Suprapubic skin (tissue), 4 donors: ENCODE measurements around the gene DPEP3. TPM values are rescaled to one million over a fixed set of nuclear protein-coding genes. Genes with fewer than 3 reads are reported as not detected.
A peak's percentile ranks its signal among the peaks of the same experiment; 100 is the strongest.

ENCODE experiments used
- DNase-seq, 2 donors: peaks; one replicate each; pipeline ENCODE4 v3.0.0-alpha.2; 2019; ENCODE audit warnings: low spot score in 2 of 2
- H3K27ac ChIP-seq: fragments of 200-600 bp; sonication (generic); one replicate; pipeline ENCODE4 v1.5.1; 2019
- H3K27me3 ChIP-seq: fragments of 200-600 bp; sonication (generic); one replicate; pipeline ENCODE4 v1.5.1; 2019
- H3K36me3 ChIP-seq: fragments of 200-600 bp; sonication (generic); one replicate; pipeline ENCODE4 v1.5.1; 2019
- H3K4me1 ChIP-seq: fragments of 200-600 bp; sonication (generic); one replicate; pipeline ENCODE4 v1.5.1; 2019
- H3K4me3 ChIP-seq: fragments of 200-600 bp; sonication (generic); one replicate; pipeline ENCODE4 v1.5.1; 2019; ENCODE audit warnings: mild to moderate bottlenecking
- H3K9me3 ChIP-seq: fragments of 200-600 bp; sonication (generic); one replicate; pipeline ENCODE4 v1.5.1; 2019
- EP300 ChIP-seq: sonication (generic); formaldehyde crosslinking; IDR thresholded peaks from one replicate; pipeline ENCODE4 v1.6.1; 2017; ENCODE audit warnings: antibody characterized with exemption
- POLR2A ChIP-seq, 2 donors: fragments of 450-650 bp; IDR thresholded peaks; one replicate each; pipeline ENCODE4 v1.6.1; 2017; ENCODE audit warnings: antibody characterized with exemption in 2 of 2, mild to moderate bottlenecking in 2 of 2, moderate library complexity in 2 of 2
- POLR2AphosphoS5 ChIP-seq, 3 donors: sonication (generic); formaldehyde crosslinking; IDR thresholded peaks; one replicate each; pipeline ENCODE4 v1.6.1; 2017; ENCODE audit warnings: antibody characterized with exemption in 3 of 3
- WGBS: methylation state at CpG from one replicate; pipeline ENCODE4 v1.1.5; 2018; 5-methylcytosine and 5-hydroxymethylcytosine counted together
- total RNA-seq, 4 donors: library from RNA; depleted of rRNA; stranded (reverse); fragments of >200 nt; gene quantifications; one replicate each; pipeline ENCODE4 v1.1.0, GENCODE V29; 2016
- TF ChIP-seq, protein P1 (sequence below), 2 donors: fragments of 200-600 bp in 1 of 2; fragments of 450-650 bp in 1 of 2; sonication (generic) in 1 of 2; IDR thresholded peaks; one replicate each; pipeline ENCODE4 v1.5.1; 2016 to 2019; ENCODE audit warnings: antibody characterized with exemption in 2 of 2, mild to moderate bottlenecking in 1 of 2, moderate library complexity in 1 of 2

DPEP3 gene
- total RNA-seq, 4 donors from 2014 or later = not detected

DNA sequence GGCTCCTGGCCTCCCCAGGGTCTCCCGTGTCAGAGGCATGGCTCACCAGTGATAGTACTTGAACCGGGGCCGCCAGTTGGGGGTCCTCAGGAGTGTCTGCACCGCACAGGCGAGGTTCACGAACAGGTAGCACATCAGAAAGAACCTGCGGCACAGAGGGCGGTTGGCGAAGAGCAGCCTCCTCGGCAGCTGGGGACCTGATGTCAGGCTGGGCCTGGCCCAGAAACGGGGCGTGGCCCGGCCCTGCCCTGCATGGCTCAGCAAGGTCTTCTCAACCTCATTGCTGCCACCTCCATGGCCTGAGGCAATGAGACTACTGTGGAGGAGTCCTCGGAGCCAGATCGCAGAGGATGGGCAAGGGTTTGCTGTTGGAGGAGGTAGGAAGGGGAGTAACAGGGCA is 32.3 kb downstream of the DPEP3 start:
- Histone ChIP-seq H3K4me3 (no peak overlapping the region), H3K27ac (no peak overlapping the region), H3K36me3 (peaks cover 94% of the 10 kb centered on the region), H3K27me3 (no peaks in the 10 kb centered on the region), H3K9me3 (no peaks in the 10 kb centered on the region), H3K4me1 (peaks cover 41% of the 10 kb centered on the region)
- 40% methylated on average over 8 of the region's 15 CpGs for WGBS
- DNase-seq = no peak
- TF ChIP-seq EP300 (no peak), POLR2A (IDR thresholded peaks at IDR 0.05) (no peak), POLR2AphosphoS5 (IDR thresholded peaks at IDR 0.05) (no peak)
- TF ChIP-seq, protein P1, sequence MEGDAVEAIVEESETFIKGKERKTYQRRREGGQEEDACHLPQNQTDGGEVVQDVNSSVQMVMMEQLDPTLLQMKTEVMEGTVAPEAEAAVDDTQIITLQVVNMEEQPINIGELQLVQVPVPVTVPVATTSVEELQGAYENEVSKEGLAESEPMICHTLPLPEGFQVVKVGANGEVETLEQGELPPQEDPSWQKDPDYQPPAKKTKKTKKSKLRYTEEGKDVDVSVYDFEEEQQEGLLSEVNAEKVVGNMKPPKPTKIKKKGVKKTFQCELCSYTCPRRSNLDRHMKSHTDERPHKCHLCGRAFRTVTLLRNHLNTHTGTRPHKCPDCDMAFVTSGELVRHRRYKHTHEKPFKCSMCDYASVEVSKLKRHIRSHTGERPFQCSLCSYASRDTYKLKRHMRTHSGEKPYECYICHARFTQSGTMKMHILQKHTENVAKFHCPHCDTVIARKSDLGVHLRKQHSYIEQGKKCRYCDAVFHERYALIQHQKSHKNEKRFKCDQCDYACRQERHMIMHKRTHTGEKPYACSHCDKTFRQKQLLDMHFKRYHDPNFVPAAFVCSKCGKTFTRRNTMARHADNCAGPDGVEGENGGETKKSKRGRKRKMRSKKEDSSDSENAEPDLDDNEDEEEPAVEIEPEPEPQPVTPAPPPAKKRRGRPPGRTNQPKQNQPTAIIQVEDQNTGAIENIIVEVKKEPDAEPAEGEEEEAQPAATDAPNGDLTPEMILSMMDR (IDR thresholded peaks at IDR 0.05) = no peak

- Histone ChIP-seq H3K36me3 (peaks cover 97% of the 10 kb centered on the region), H3K9me3 (no peaks in the 10 kb centered on the region), H3K4me3 (no peak overlapping the region), H3K4me1 (peaks cover 50% of the 10 kb centered on the region), H3K27me3 (no peaks in the 10 kb centered on the region), H3K27ac (no peak overlapping the region)
- TF ChIP-seq, protein P1 (IDR thresholded peaks at IDR 0.05) = no peak
- TF ChIP-seq POLR2AphosphoS5 (IDR thresholded peaks at IDR 0.05) = no peak
- TF ChIP-seq EP300 = no peak
- no peak for TF ChIP-seq POLR2A (IDR thresholded peaks at IDR 0.05)
- 98% methylated on average over 10 of the region's 28 CpGs for WGBS
- no peak for DNase-seq
These were observed 33.2 kb downstream of the DPEP3 start for GRCh38 chr16:67946966-67947558.

DNA sequence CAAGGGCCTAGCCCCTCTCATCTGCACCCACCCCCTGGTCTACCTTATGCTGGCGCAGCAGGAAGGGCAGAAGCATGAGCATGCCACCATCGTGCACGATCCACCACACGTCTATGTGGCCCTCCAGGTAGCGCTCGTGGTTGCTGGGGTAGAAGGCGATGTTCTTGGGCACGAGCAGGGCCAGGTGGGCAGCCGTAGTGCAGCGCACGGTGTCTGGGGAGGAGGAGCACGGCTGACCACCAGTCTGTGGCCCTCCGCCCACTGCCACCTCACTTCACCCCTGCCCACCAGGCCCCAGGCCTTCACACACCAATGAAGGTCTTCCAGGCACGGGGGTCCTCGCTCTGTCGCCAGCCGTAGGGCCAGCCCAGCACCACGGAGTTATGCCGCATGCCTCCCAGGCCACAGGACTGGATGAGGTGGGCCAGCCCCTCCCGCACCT is 34.1 kb downstream of the DPEP3 start:
- peaks cover 95% of the 10 kb centered on the region for H3K36me3 ChIP-seq
- TF ChIP-seq EP300 (no peak), POLR2A (IDR thresholded peaks at IDR 0.05) (no peak), POLR2AphosphoS5 (IDR thresholded peaks at IDR 0.05) (no peak)
- TF ChIP-seq, protein P1 (IDR thresholded peaks at IDR 0.05) = no peak
- WGBS = 95% methylated on average over 14 of the region's 20 CpGs
- no peak for DNase-seq
- no peaks in the 10 kb centered on the region for H3K9me3 ChIP-seq
- H3K27ac ChIP-seq = no peak overlapping the region
- H3K27me3 ChIP-seq = no peaks in the 10 kb centered on the region
- H3K4me1 ChIP-seq = peaks cover 42% of the 10 kb centered on the region
- no peak overlapping the region for H3K4me3 ChIP-seq

DNA sequence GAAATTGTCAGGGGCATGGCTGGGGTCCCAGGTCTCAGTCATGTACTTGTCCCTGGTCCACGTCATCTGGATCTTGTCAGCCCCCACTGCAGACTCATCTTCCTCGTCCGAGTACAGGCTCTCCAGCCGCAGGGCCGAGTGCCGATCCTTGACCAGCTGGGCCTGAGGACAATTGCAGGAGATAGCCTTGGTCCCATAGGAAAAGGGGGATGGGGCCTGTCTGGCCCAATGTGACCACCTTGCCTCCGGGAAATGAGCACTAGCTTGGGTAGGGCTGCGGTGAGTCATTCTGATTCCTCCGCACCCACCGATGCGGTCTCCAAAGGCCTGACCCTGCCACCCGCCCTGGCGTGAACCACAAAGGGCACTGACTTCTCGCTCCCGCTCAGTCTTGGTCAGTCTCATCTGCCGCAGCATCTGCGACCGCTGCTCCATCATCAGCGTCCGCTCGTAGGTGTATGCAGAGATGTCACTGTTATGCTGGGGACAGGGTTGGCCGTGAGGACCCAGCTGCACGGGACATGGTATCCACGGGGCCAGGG is 34.8 kb downstream of the DPEP3 start:
- Histone ChIP-seq H3K27me3 (no peaks in the 10 kb centered on the region), H3K36me3 (peaks cover 89% of the 10 kb centered on the region), H3K4me1 (peaks cover 40% of the 10 kb centered on the region), H3K4me3 (no peak overlapping the region), H3K27ac (peak overlapping the region; percentile 58), H3K9me3 (no peaks in the 10 kb centered on the region)
- DNase-seq = no peak
- WGBS = 87% methylated on average over 16 of the region's 24 CpGs
- TF ChIP-seq POLR2AphosphoS5 (IDR thresholded peaks at IDR 0.05) (no peak), POLR2A (IDR thresholded peaks at IDR 0.05) (no peak), EP300 (no peak)
- TF ChIP-seq, protein P1 (IDR thresholded peaks at IDR 0.05) = no peak

DNA sequence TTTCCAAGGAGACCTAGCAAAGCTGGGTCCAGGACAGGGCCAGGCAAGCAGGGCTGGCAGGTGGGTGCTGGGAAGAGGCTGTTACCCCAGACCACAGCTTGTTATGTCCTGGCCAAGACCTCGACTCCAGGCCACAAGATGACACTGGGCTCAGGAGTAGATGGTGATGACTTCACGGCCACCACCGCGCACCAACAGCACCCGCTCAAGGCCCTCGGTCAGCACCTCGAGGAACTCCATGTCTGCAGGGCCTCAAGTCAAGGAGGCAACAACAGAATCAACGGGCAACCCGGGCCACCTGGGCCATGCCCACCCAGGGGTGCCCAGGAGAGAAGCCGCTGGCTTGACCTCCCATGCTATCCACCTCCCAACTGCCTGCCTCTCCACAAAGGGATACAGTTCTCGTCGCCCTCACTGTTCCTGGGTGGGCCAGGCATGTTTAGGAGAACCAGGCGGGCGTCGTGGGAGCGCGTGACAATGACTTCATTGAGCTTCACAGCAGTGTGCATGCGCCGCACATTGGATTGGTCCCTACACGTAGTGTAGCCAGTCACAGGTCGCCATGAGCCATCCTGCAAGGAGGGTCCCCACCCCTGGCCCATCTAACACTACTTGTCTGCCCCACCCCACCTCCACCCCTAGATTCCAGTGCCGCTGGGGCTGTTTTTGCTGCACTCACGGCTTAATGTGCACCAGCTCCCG is 35.5 kb downstream of the DPEP3 start:
- peaks cover 40% of the 10 kb centered on the region for H3K4me1 ChIP-seq

More for the DNA sequence above, 35.5 kb downstream of the DPEP3 start:
- H3K9me3 ChIP-seq = no peaks in the 10 kb centered on the region
- no peak overlapping the region for H3K4me3 ChIP-seq
- 87% methylated on average over 16 of the region's 24 CpGs for WGBS
- H3K27ac ChIP-seq = peak overlapping the region; percentile 58
- H3K36me3 ChIP-seq = peaks cover 84% of the 10 kb centered on the region
- TF ChIP-seq EP300 (no peak), POLR2AphosphoS5 (IDR thresholded peaks at IDR 0.05) (no peak), POLR2A (IDR thresholded peaks at IDR 0.05) (no peak)
- TF ChIP-seq, protein P1 (IDR thresholded peaks at IDR 0.05) = no peak
- H3K27me3 ChIP-seq = no peaks in the 10 kb centered on the region
- no peak for DNase-seq
